T-helper 1 cell treated with Interleukin-12 subunit alpha and Interleukin-12 subunit beta and Interleukin-4 antibody, amounts not matched to agents 30 μg/mL and 1 μg/mL, for 36 hours (primary cell): ENCODE measurements around the gene DOCK4.
"Not testable (repeated sequence)": the region's sequence is repeated elsewhere in the genome, so short reads cannot be mapped to it uniquely, and the experiment has no call there.

Experiments
- H3K27ac Mint-ChIP-seq: one replicate; pipeline ENCODE4 v1.8.0; 2021; ENCODE audit warnings: mild to moderate bottlenecking, mixed read lengths
- H3K27me3 Mint-ChIP-seq: one replicate; pipeline ENCODE4 v1.8.0; 2021; ENCODE audit warnings: low read depth, mixed read lengths
- H3K36me3 Mint-ChIP-seq: one replicate; pipeline ENCODE4 v1.8.0; 2021; ENCODE audit warnings: low read depth, mixed read lengths
- H3K4me1 Mint-ChIP-seq: one replicate; pipeline ENCODE4 v1.8.0; 2021; ENCODE audit warnings: low read depth, mixed read lengths
- H3K4me3 Mint-ChIP-seq: one replicate; pipeline ENCODE4 v1.8.0; 2021; ENCODE audit warnings: mild to moderate bottlenecking, moderate library complexity, mixed read lengths
- H3K9me3 Mint-ChIP-seq: one replicate; pipeline ENCODE4 v1.8.0; 2021; ENCODE audit warnings: mixed read lengths

The DOCK4 gene

DNA sequence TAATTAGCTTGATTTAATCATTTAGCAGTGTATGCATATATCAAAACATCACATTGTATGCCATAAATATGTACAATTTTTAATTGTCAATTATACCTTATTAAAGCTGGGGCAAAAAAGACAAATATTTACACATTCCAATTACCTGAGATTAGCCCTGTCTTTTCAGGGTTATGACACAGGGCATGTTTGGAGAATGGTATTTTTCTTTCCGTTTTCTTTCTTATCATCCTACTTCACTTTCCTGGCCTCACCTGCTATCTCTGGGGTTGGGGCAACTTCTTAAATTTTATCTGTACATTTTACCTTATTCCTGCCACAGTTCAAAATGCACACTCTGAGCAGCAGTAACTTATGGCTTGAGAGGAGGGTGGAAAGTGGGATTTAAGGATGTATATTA, 285.9 kb downstream of the DOCK4 start:
- Mint-ChIP-seq H3K27ac (no peak overlapping the region), H3K36me3 (no peaks in the 10 kb centered on the region), H3K4me1 (no peaks in the 10 kb centered on the region), H3K27me3 (no peaks in the 10 kb centered on the region), H3K9me3 (no peaks in the 10 kb centered on the region), H3K4me3 (no peak overlapping the region)

DNA sequence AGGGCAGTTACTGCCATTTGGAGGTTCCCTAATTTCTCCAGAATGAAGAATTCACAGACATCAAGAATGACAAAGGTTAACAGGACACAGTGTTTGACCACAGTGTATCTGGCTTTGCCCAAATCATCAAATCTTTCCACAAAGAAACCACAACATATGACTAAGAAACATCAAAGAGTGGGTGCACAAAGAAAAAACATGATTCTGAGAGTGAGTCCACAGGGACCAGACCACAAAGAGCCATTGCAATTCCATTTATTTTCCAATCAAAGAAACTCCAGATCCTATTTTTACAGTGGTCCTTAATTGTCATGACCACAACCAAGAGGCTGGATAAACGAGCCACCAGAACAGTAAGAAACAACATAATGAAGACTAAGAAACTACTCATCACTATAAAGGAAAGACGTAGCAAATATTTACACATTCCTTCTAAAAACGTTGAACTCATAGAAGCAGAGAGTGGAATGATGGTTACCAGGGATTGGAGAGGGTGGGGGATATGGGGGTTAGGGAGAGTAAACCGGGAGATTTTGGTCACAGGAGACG, 286.5 kb downstream of the DOCK4 start:
- Mint-ChIP-seq H3K27ac (no peak overlapping the region), H3K36me3 (no peaks in the 10 kb centered on the region), H3K27me3 (no peaks in the 10 kb centered on the region), H3K9me3 (no peaks in the 10 kb centered on the region), H3K4me3 (no peak overlapping the region), H3K4me1 (no peaks in the 10 kb centered on the region)

- H3K27me3 Mint-ChIP-seq = no peaks in the 10 kb centered on the region
- H3K4me3 Mint-ChIP-seq = no peak overlapping the region
- H3K9me3 Mint-ChIP-seq = no peaks in the 10 kb centered on the region
- H3K27ac Mint-ChIP-seq = no peak overlapping the region
- no peaks in the 10 kb centered on the region for H3K36me3 Mint-ChIP-seq
- no peaks in the 10 kb centered on the region for H3K4me1 Mint-ChIP-seq
Observed at GRCh38 chr7:111919164-111919563, 287.0 kb downstream of the DOCK4 start.

GRCh38 chr7:111918461-111918860, 287.7 kb downstream of the DOCK4 start:
- H3K9me3 Mint-ChIP-seq = no peaks in the 10 kb centered on the region
- no peaks in the 10 kb centered on the region for H3K4me1 Mint-ChIP-seq
- H3K4me3 Mint-ChIP-seq = no peak overlapping the region
- H3K27me3 Mint-ChIP-seq = no peaks in the 10 kb centered on the region
- no peaks in the 10 kb centered on the region for H3K36me3 Mint-ChIP-seq
- H3K27ac Mint-ChIP-seq = no peak overlapping the region

DNA sequence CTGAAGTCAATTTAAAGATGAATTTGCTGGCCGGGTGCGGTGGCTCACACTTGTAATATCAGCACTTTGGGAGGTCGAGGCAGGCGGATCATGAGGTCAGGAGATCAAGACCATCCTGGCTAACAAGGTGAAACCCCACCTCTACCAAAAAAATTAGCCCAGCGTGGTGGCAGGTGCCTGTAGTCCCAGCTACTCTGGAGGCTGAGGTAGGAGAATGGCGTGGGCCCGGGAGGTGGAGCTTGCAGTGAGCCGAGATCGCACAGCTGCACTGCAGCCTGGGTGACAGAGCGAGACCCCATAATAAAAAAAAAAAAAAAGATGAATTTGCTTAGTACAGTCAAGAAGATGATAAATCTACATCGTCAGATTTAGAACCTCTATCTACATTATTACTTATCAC, 288.8 kb downstream of the DOCK4 start:
- not testable (repeated sequence) for H3K36me3 Mint-ChIP-seq, H3K4me3 Mint-ChIP-seq, H3K4me1 Mint-ChIP-seq, H3K9me3 Mint-ChIP-seq, H3K27ac Mint-ChIP-seq, H3K27me3 Mint-ChIP-seq

DNA sequence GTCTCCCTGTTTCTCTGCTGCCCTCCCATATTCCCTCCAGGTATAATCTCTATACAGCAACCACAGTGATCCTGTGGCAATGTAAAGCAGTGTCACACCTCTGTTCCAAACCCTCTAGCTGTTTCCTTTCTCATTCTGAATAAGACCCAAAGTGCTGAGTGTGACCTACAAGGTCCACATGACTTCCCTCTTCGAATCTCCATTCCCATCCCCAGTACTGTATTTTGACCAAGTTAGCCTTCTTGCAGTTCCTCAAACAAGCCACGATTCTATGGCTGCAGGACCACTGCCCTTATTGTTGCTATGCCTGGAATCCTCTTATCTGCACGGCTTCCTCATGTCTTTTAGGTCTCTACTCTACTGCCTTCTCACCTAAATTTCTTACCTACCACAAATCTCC, 291.9 kb downstream of the DOCK4 start:
- Mint-ChIP-seq H3K4me1 (no peaks in the 10 kb centered on the region), H3K27ac (no peak overlapping the region), H3K27me3 (no peaks in the 10 kb centered on the region), H3K4me3 (no peak overlapping the region), H3K36me3 (no peaks in the 10 kb centered on the region), H3K9me3 (no peaks in the 10 kb centered on the region)

DNA sequence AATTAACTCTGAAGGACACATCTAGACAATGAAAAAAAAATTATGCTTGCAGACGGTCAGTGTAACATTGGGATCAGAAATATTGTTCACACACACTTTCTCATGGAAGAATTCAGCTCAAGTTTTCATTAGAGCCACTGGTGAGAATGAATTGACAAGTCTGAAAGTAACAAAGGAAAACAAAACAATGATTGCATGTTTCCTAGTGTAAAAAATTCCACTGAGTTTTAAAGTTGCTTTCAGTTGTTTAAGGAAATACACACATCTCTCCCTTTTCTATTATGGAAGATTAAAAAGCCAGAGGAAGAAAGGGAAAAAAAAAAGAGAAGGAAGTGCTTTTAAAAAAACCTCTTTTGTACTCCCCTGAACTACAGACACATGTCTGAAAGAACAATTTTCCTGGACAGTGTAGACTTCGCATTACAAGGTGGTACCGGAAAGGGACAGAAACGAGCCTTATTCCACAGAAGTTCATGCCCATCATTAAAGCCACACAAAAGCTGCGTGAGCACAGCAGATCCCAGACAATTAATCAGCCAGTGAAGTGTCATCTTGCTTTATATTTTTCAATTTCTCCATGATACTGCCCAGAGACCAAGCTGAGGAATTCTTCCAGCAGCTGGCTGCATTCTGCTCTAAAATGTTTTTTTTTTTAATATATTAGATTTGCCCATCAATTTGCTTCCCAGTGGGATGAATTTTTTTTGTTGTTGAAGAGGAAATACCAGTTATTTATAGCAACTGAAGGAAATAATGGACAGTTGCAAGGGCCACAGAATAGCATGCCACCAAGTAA, 294.8 kb downstream of the DOCK4 start:
- Mint-ChIP-seq H3K4me3 (no peak overlapping the region), H3K9me3 (no peaks in the 10 kb centered on the region), H3K4me1 (no peaks in the 10 kb centered on the region), H3K36me3 (no peaks in the 10 kb centered on the region), H3K27ac (no peak overlapping the region), H3K27me3 (no peaks in the 10 kb centered on the region)

- no peaks in the 10 kb centered on the region for H3K27me3 Mint-ChIP-seq
- no peak overlapping the region for H3K4me3 Mint-ChIP-seq
- no peaks in the 10 kb centered on the region for H3K36me3 Mint-ChIP-seq
- H3K27ac Mint-ChIP-seq = no peak overlapping the region
- no peaks in the 10 kb centered on the region for H3K9me3 Mint-ChIP-seq
- no peaks in the 10 kb centered on the region for H3K4me1 Mint-ChIP-seq
Observed at GRCh38 chr7:111910656-111911055, 295.5 kb downstream of the DOCK4 start.

GRCh38 chr7:111908673-111909072, 297.5 kb downstream of the DOCK4 start:
- not testable (repeated sequence) for H3K27me3 Mint-ChIP-seq, H3K36me3 Mint-ChIP-seq, H3K4me3 Mint-ChIP-seq, H3K4me1 Mint-ChIP-seq, H3K27ac Mint-ChIP-seq, H3K9me3 Mint-ChIP-seq

DNA sequence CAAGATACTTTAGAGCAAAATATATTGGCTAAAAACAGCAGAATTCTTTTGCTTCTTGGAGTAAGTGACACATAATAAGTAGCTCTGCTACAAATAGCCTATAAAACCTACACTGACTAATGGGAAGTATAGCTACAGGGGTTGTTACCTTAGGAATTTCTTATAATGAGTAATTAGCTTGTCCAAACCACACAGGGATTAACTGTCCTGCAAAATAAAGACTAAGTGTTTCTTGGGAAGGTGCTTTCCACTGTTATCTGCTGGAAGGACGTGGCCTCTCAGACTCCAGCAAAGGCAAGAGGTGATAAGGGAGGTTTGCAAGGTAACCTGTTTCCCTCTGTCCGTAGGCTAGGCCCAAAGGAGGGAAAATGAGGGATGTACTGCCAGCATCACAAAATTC, 302.4 kb downstream of the DOCK4 start:
- Mint-ChIP-seq H3K4me1 (no peaks in the 10 kb centered on the region), H3K36me3 (no peaks in the 10 kb centered on the region), H3K27me3 (no peaks in the 10 kb centered on the region), H3K4me3 (no peak overlapping the region), H3K27ac (no peak overlapping the region), H3K9me3 (no peaks in the 10 kb centered on the region)

DNA sequence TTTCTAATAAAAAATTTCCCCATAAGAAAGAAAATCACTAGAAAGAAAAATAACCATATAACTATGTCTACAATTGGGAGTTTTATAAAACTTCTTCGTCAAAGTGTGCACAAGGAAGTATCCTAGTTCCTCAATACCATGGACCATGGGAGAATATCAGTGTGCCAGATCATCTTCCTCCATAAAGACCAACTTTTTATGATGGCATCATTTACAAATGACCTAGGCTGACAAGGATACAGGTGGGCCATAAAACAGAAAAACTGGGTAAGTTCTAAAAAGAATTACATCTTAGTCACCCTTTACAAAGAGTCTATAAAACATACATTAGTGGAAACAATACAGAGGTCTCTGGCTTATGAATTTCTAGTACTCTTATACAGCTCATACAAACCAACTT, 303.2 kb downstream of the DOCK4 start:
- H3K4me3 Mint-ChIP-seq = no peak overlapping the region
- H3K36me3 Mint-ChIP-seq = no peaks in the 10 kb centered on the region
- no peaks in the 10 kb centered on the region for H3K9me3 Mint-ChIP-seq
- H3K27ac Mint-ChIP-seq = no peak overlapping the region
- no peaks in the 10 kb centered on the region for H3K4me1 Mint-ChIP-seq
- H3K27me3 Mint-ChIP-seq = no peaks in the 10 kb centered on the region

DNA sequence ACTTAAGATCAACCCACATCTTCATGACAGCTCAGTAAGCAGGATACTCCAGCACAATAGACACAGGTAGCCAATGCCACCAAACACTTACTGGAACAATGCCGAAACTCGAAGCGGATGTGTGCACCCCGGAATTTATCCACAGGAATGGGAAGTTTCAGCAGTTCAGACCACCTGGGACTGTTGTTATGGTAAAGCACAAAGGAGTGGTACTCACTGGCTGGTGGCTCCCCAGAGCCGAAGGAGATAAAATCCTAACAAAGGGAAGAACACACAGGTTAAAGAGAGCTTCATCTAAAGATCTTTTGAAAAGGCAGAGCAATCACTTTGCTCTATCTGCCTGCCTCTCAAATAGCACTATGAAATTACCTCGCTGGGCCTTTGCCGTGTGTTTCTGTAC, 305.9 kb downstream of the DOCK4 start:
- Mint-ChIP-seq H3K27ac (no peak overlapping the region), H3K9me3 (no peaks in the 10 kb centered on the region), H3K4me1 (no peaks in the 10 kb centered on the region), H3K4me3 (no peak overlapping the region), H3K27me3 (no peaks in the 10 kb centered on the region), H3K36me3 (no peaks in the 10 kb centered on the region)

DNA sequence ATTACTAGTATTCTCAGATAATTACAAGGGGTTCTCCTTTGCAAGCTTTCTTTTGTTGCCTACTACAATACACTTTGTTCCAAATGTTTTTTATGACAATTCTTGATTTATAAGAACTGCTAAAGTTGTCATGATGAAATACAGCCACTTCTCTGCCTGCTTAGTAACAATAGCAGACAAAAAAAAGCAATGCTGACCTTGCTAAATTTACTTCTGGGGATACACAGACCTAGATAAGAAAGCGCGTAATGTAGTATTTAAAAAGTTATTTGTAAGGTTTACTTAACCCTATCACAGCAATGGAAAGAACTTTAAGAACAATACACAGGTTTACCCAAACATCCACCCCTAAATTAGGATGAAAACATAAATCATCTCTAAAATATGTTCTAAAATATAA, 311.1 kb downstream of the DOCK4 start:
- no peak overlapping the region for H3K27ac Mint-ChIP-seq

GRCh38 chr7:111894518-111894917, 311.7 kb downstream of the DOCK4 start:
- Mint-ChIP-seq H3K27me3 (no peaks in the 10 kb centered on the region), H3K9me3 (no peaks in the 10 kb centered on the region), H3K27ac (no peak overlapping the region), H3K36me3 (no peaks in the 10 kb centered on the region), H3K4me1 (no peaks in the 10 kb centered on the region), H3K4me3 (no peak overlapping the region)

More for the DNA sequence above, 311.1 kb downstream of the DOCK4 start:
- Mint-ChIP-seq H3K4me3 (no peak overlapping the region), H3K4me1 (no peaks in the 10 kb centered on the region), H3K9me3 (no peaks in the 10 kb centered on the region), H3K36me3 (no peaks in the 10 kb centered on the region), H3K27me3 (no peaks in the 10 kb centered on the region)

- H3K9me3 Mint-ChIP-seq = no peaks in the 10 kb centered on the region
- no peak overlapping the region for H3K27ac Mint-ChIP-seq
- no peaks in the 10 kb centered on the region for H3K36me3 Mint-ChIP-seq
- H3K27me3 Mint-ChIP-seq = no peaks in the 10 kb centered on the region
- no peaks in the 10 kb centered on the region for H3K4me1 Mint-ChIP-seq
- no peak overlapping the region for H3K4me3 Mint-ChIP-seq
Observed at GRCh38 chr7:111893190-111893589, 313.0 kb downstream of the DOCK4 start.
